SK-N-MC (cell line): Measurements from ENCODE around the gene NMRAL1.

Source experiments
- EZH2 ChIP-seq: fragments of 200-600 bp; sonication (generic); IDR thresholded peaks from one replicate; pipeline ENCODE4 v1.6.1; 2017; ENCODE audit warnings: antibody characterized with exemption
- FOXP2 ChIP-seq: optimal IDR thresholded peaks from 2 replicates; pipeline ENCODE3; 2011; ENCODE audit warnings: mild to moderate bottlenecking, moderate library complexity; ENCODE audit not compliant: insufficient read depth; ENCODE audit errors: extremely low read length, control extremely low read depth
- POLR2AphosphoS5 ChIP-seq: IDR thresholded peaks from 2 replicates; pipeline ENCODE4 v1.6.1; 2012; ENCODE audit warnings: mild to moderate bottlenecking, low read depth, low read length, borderline replicate concordance

DNA sequence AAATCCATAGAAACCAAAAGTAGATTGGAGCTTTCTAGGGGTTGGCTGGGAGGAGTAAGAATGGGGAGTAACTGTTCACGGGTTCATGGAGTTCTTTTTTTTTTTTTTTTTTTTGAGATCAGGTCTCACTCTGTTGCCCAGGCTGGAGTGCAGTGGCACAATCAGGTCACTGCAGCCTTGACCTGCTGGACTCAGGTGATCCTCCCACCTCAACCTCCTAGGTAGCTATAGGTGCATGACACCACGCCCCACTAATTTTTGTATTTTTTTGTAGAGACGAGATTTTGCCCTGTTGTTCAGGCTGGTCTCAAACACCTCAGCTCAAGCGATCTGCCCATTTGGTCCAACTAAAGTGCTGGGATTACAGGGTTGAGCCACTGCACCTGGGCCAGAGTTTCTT lies 1.5 kb downstream of the NMRAL1 start:
- TF ChIP-seq EZH2, result no peak
- no peak for TF ChIP-seq FOXP2
- TF ChIP-seq POLR2AphosphoS5, result no peak
